HepG2 (cell line): ENCODE results near the gene SNAI1. TPM values are rescaled to one million over a fixed set of nuclear protein-coding genes. Genes with fewer than 3 reads are reported as not detected.

Experiments used
- HNRNPK ChIP-seq: fragments of 200-400 bp; formaldehyde crosslinking; IDR thresholded peaks from 2 replicates; pipeline ENCODE4 v1.6.1; 2018; ENCODE audit warnings: low read length, low read depth, moderate library complexity, mild to moderate bottlenecking; ENCODE audit not compliant: poor library complexity, severe bottlenecking
- HOXA9 ChIP-seq: sonication (generic); formaldehyde crosslinking; IDR thresholded peaks from 2 replicates; pipeline ENCODE4 v1.8.1; 2022; ENCODE audit warnings: missing genetic modification reagents, mild to moderate bottlenecking, moderate library complexity, borderline replicate concordance
- KAT2B ChIP-seq: fragments of 150-350 bp; IDR thresholded peaks from 2 replicates; pipeline ENCODE4 v1.6.1; 2014; ENCODE audit warnings: low read depth, low read length, borderline replicate concordance
- MXI1 ChIP-seq: IDR thresholded peaks from 3 replicates; pipeline ENCODE4 v1.6.1; 2012; ENCODE audit warnings: low read depth, low read length, inconsistent platforms, borderline replicate concordance
- NFKBIZ ChIP-seq: IDR thresholded peaks from 2 replicates; pipeline ENCODE4 v1.6.1; 2018; ENCODE audit warnings: missing genetic modification reagents, missing compliant biosample characterization
- PHB2 ChIP-seq: fragments of 450-650 bp; IDR thresholded peaks from 2 replicates; pipeline ENCODE4 v1.6.1; 2018; ENCODE audit not compliant: partially characterized antibody
- POLR2A ChIP-seq, 2 experiments: IDR thresholded peaks; 2 replicates each; pipeline ENCODE4 v1.6.1; 2011; ENCODE audit warnings: low read depth in 2 of 2, low read length in 2 of 2, mild to moderate bottlenecking in 1 of 2, moderate library complexity in 1 of 2; ENCODE audit not compliant: insufficient read depth in 1 of 2
- POLR2G ChIP-seq: fragments of 200-400 bp; formaldehyde crosslinking; IDR thresholded peaks from 2 replicates; pipeline ENCODE4 v1.6.1; 2018; ENCODE audit warnings: mild to moderate bottlenecking, low read depth, low read length, moderate library complexity
- SALL2 ChIP-seq: sonication (generic); formaldehyde crosslinking; IDR thresholded peaks from 2 replicates; pipeline ENCODE4 v1.8.1; 2023; ENCODE audit warnings: mild to moderate bottlenecking, missing genetic modification reagents, inconsistent platforms
- SKI ChIP-seq: fragments of 450-650 bp; IDR thresholded peaks from one replicate; pipeline ENCODE4 v1.6.1; 2018; ENCODE audit warnings: mild to moderate bottlenecking; ENCODE audit not compliant: partially characterized antibody
- SP5 ChIP-seq: IDR thresholded peaks from 2 replicates; pipeline ENCODE4 v1.6.1; 2016; ENCODE audit warnings: low read depth, borderline replicate concordance
- XRCC5 ChIP-seq: fragments of 200-400 bp; formaldehyde crosslinking; optimal IDR thresholded peaks from 2 replicates; pipeline ENCODE3; 2017; ENCODE audit warnings: mild to moderate bottlenecking, low read length
- ZNF101 ChIP-seq: sonication (generic); formaldehyde crosslinking; IDR thresholded peaks from 2 replicates; pipeline ENCODE4 v1.4.0; 2020; ENCODE audit warnings: mild to moderate bottlenecking, low read depth, missing genetic modification reagents, borderline replicate concordance
- ZNF160 ChIP-seq: sonication (generic); formaldehyde crosslinking; IDR thresholded peaks from 2 replicates; pipeline ENCODE4 v1.8.0; 2022; ENCODE audit warnings: mild to moderate bottlenecking, inconsistent platforms, missing genetic modification reagents
- ZNF207 ChIP-seq: fragments of 450-650 bp; IDR thresholded peaks from 2 replicates; pipeline ENCODE4 v1.6.1; 2016; ENCODE audit warnings: antibody characterized with exemption, borderline replicate concordance
- ZNF30 ChIP-seq: sonication (generic); formaldehyde crosslinking; IDR thresholded peaks from 2 replicates; pipeline ENCODE4 v1.5.0; 2020; ENCODE audit warnings: mild to moderate bottlenecking, missing genetic modification reagents
- ZNF430 ChIP-seq: sonication (generic); formaldehyde crosslinking; IDR thresholded peaks from 2 replicates; pipeline ENCODE4 v1.9.0; 2021; ENCODE audit warnings: mild to moderate bottlenecking, missing genetic modification reagents
- ZNF552 ChIP-seq: sonication (generic); formaldehyde crosslinking; IDR thresholded peaks from 2 replicates; pipeline ENCODE4 v1.9.0; 2022; ENCODE audit warnings: missing genetic modification reagents, mild to moderate bottlenecking, borderline replicate concordance
- ZNF746 ChIP-seq: sonication (generic); formaldehyde crosslinking; IDR thresholded peaks from 2 replicates; pipeline ENCODE4 v1.8.0; 2022; ENCODE audit warnings: mild to moderate bottlenecking, missing genetic modification reagents
- ZSCAN21 ChIP-seq: sonication (generic); formaldehyde crosslinking; IDR thresholded peaks from 2 replicates; pipeline ENCODE4 v1.8.0; 2022; ENCODE audit warnings: mild to moderate bottlenecking, missing genetic modification reagents, moderate library complexity, borderline replicate concordance
- polyA plus RNA-seq, 8 experiments: library from polyadenylated mRNA; depleted of rRNA in 3 of 8; stranded (reverse) in 7 of 8; unstranded in 1 of 8; fragments of >200 nt; fragmentation: Illumina TruSeq in 4 of 8; extraction: Trizol in 4 of 8; gene quantifications; 2 replicates each; pipeline versions ENCODE4 v1.2.1 to v1.2.3, GENCODE V29; 2011 to 2016; ENCODE audit warnings: low read depth in 4 of 8, missing spikeins in 1 of 8, mixed read lengths in 1 of 8; ENCODE audit not compliant: insufficient read depth in 1 of 8
- total RNA-seq, 5 experiments: library from RNA; depleted of rRNA; stranded (reverse); fragments of >200 nt; fragmentation: Illumina TruSeq; extraction: Trizol; gene quantifications; 2 replicates each; pipeline ENCODE4 v1.2.3, GENCODE V29; 2016; ENCODE audit warnings: low read depth in 1 of 5
- TF ChIP-seq, protein P1 (sequence below): IDR thresholded peaks from 2 replicates; pipeline ENCODE4 v1.6.1; 2018; ENCODE audit warnings: missing genetic modification reagents, mild to moderate bottlenecking, missing compliant biosample characterization
- TF ChIP-seq, protein P2 (sequence below): sonication (generic); formaldehyde crosslinking; IDR thresholded peaks from 2 replicates; pipeline ENCODE4 v1.5.0; 2020; ENCODE audit warnings: mild to moderate bottlenecking, missing genetic modification reagents
- TF ChIP-seq, protein P3 (sequence below): IDR thresholded peaks from 2 replicates; pipeline ENCODE4 v1.6.1; 2016; ENCODE audit warnings: mild to moderate bottlenecking

The SNAI1 gene
- total and polyA plus RNA-seq, 2 of the 13 experiments (the other 11 are each of a cell fraction or from before 2014, with no cell fraction given), result 1.3 to 1.4 TPM

DNA sequence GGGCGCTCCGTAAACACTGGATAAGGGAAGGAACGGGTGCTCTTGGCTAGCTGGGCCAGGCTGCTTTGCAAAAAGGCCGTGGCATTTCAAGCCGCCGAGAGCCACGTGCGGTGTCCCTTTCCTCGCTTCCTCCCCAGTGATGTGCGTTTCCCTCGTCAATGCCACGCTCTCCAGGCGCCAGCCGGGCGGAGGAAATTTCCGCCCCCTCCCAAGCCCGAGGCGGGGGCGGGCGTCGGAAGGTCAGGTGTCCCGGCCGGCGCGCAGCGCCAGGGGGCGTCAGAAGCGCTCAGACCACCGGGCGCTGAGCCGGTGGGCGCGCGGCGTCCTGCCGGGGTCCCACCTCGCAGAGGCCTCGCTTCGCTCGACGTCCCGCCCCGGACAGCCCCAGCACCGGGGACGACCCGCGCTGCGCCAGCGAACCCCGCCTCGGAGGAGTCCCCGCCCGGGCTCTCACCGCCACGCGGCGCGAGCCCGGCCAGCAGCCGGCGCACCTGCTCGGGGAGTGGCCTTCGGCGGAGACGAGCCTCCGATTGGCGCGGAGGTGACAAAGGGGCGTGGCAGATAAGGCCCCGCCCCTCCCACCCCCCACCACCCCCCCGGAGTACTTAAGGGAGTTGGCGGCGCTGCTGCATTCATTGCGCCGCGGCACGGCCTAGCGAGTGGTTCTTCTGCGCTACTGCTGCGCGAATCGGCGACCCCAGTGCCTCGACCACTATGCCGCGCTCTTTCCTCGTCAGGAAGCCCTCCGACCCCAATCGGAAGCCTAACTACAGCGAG lies at the start of gene SNAI1 (continued):
- TF ChIP-seq HOXA9 (CRISPR knock-in tag) (peak; percentile 97), NFKBIZ (peak; percentile 86; the same call in 1 of the 2 replicates), ZNF746 (CRISPR knock-in tag) (peak; percentile 76), SP5 (CRISPR knock-in tag) (peak; percentile 8; the same call in 1 of the 2 replicates), ZSCAN21 (CRISPR knock-in tag) (peak; percentile 97), SALL2 (CRISPR knock-in tag) (peak; percentile 97), ZNF552 (CRISPR knock-in tag) (peak; percentile 97), HNRNPK (peak; percentile 76), ZNF101 (CRISPR knock-in tag) (0 out of 2 replicates have a peak, but pooled peaks have one; percentile 74), XRCC5 (peak; percentile 66), MXI1 (peak; percentile 74; the same call in 2 of the 3 replicates), KAT2B (no peak), ZNF160 (no peak; the same call in none of the 2 replicates), SKI (peak; percentile 74), ZNF30 (CRISPR knock-in tag) (peak; percentile 57), POLR2G (peak; percentile 99), ZNF207 (no peak), PHB2 (no peak), ZNF430 (CRISPR knock-in tag) (peak; percentile 65), POLR2A (IDR thresholded peaks at IDR 0.05; ENCODE audit: insufficient read depth in 1 of 2, low read depth in 2 of 2, low read length in 2 of 2) (peak; percentile 99)
- TF ChIP-seq, protein P1, sequence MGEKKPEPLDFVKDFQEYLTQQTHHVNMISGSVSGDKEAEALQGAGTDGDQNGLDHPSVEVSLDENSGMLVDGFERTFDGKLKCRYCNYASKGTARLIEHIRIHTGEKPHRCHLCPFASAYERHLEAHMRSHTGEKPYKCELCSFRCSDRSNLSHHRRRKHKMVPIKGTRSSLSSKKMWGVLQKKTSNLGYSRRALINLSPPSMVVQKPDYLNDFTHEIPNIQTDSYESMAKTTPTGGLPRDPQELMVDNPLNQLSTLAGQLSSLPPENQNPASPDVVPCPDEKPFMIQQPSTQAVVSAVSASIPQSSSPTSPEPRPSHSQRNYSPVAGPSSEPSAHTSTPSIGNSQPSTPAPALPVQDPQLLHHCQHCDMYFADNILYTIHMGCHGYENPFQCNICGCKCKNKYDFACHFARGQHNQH, result peak; percentile 62
- TF ChIP-seq, protein P2, sequence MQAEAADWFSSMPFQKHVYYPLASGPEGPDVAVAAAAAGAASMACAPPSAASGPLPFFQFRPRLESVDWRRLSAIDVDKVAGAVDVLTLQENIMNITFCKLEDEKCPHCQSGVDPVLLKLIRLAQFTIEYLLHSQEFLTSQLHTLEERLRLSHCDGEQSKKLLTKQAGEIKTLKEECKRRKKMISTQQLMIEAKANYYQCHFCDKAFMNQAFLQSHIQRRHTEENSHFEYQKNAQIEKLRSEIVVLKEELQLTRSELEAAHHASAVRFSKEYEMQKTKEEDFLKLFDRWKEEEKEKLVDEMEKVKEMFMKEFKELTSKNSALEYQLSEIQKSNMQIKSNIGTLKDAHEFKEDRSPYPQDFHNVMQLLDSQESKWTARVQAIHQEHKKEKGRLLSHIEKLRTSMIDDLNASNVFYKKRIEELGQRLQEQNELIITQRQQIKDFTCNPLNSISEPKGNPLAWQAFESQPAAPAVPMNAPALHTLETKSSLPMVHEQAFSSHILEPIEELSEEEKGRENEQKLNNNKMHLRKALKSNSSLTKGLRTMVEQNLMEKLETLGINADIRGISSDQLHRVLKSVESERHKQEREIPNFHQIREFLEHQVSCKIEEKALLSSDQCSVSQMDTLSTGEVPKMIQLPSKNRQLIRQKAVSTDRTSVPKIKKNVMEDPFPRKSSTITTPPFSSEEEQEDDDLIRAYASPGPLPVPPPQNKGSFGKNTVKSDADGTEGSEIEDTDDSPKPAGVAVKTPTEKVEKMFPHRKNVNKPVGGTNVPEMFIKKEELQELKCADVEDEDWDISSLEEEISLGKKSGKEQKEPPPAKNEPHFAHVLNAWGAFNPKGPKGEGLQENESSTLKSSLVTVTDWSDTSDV (CRISPR knock-in tag), result peak; percentile 94; the same call in 1 of the 2 replicates
- TF ChIP-seq, protein P3, sequence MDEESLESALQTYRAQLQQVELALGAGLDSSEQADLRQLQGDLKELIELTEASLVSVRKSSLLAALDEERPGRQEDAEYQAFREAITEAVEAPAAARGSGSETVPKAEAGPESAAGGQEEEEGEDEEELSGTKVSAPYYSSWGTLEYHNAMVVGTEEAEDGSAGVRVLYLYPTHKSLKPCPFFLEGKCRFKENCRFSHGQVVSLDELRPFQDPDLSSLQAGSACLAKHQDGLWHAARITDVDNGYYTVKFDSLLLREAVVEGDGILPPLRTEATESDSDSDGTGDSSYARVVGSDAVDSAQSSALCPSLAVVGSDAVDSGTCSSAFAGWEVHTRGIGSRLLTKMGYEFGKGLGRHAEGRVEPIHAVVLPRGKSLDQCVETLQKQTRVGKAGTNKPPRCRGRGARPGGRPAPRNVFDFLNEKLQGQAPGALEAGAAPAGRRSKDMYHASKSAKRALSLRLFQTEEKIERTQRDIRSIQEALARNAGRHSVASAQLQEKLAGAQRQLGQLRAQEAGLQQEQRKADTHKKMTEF (CRISPR knock-in tag), result peak; percentile 88
